Subcutaneous adipose tissue (tissue), 4 donors: ENCODE data around the gene SLA2. TPM values are rescaled to one million over a fixed set of nuclear protein-coding genes. Genes with fewer than 3 reads are reported as not detected.

ENCODE experiments used
- total RNA-seq, 4 donors: library from RNA; depleted of rRNA; stranded (reverse); fragments of >200 nt; gene quantifications; one replicate each; pipeline ENCODE4 v1.1.0, GENCODE V29; 2016
- TF ChIP-seq, protein P1 (sequence below): fragments of 450-650 bp; IDR thresholded peaks from one replicate; pipeline ENCODE4 v1.5.1; 2016; ENCODE audit warnings: low read depth, mild to moderate bottlenecking, control low read depth, antibody characterized with exemption, moderate library complexity

SLA2 gene
- total RNA-seq, 4 donors from 2014 or later = 0.19 to 2.1 (median 0.54) TPM

DNA sequence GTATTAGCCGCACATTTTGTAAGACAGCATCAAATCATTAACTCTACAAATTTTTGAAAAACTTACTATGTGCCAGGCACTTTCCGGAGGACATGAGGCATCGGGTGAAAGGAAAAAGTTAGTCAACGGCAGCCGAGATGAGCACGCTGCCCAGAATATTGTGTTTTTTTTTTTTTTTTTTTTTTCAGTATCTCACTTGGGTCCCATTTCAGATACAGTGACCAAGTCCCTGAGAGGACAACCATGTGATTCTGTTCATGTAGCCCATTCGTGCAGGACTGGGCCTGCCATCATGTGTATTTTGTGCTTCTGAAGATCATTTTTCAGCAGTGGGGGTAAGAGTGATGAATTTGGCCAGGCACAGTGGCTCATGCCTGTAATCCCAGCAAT is 1.3 kb downstream of the SLA2 start:
- TF ChIP-seq, protein P1, sequence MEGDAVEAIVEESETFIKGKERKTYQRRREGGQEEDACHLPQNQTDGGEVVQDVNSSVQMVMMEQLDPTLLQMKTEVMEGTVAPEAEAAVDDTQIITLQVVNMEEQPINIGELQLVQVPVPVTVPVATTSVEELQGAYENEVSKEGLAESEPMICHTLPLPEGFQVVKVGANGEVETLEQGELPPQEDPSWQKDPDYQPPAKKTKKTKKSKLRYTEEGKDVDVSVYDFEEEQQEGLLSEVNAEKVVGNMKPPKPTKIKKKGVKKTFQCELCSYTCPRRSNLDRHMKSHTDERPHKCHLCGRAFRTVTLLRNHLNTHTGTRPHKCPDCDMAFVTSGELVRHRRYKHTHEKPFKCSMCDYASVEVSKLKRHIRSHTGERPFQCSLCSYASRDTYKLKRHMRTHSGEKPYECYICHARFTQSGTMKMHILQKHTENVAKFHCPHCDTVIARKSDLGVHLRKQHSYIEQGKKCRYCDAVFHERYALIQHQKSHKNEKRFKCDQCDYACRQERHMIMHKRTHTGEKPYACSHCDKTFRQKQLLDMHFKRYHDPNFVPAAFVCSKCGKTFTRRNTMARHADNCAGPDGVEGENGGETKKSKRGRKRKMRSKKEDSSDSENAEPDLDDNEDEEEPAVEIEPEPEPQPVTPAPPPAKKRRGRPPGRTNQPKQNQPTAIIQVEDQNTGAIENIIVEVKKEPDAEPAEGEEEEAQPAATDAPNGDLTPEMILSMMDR = no peak

DNA sequence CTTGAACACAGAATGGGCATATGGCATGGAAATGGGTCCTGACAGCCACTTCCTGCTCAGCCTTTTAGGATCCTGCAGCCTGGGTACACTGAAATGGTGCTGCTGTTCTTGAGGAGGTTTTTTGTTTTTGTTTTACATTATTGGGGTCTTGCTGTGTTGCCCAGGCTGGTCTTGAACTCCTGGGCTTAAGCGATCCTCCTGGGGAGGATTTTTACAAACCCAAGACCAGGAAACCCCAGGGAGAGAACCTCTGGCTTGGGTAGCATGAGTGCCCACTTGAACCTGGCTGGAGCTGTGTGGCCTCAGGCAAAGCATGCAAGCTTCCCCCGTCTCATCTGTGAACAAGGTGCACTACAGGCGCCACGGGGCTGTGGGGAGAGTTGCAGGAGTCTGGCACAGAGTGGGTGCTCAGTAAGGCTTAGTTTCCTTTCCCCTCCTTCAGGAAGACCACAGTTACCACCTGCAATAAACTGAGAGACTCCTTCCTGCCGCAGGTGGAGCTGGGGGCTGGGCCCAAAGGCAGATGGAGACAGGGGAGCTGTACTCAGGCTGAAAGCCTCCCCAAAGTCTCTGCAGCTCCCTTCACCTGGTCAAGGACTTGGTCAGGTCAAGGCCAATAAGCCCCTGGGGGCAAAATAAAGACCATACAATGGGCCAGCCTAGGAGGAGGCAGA is 1.8 kb downstream of the SLA2 start:
- TF ChIP-seq, protein P1 = no peak

DNA sequence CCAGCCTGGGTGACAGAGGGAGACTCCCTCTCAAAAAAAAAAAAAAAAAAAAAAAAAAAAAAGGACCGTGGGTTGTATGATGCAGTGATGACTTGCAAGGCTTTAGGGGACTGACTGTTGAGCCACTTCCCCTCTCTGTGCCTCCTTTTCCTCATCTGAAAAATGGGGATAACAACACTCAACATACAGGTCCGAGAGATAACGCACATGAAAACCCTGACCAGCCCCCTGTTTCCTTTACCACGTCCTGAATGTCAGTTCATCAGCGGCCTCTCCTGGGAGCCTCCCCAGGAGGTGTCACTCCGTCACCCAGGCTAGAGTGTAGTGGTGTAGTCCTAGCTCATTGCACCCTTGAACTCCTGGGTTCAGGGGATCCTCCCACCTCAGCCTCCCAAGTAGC is 3.9 kb downstream of the SLA2 start:
- TF ChIP-seq, protein P1 = no peak

DNA sequence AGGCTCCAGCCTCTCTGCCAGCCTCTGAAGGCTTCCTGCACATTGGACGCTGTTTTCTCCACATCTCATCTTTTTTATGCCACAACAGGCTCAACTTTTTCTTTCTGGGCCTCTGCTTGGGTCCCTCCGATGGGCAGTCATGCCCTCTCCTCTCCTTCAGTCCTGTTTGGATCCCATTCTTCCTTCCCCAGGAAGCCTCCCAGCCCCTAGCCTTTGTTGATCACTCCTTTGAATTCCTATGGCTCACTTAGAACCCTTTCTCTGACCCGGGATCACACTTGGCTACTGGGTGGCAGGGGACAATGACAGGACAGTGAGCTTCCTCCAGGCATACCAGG is 4.5 kb downstream of the SLA2 start:
- TF ChIP-seq, protein P1 = no peak

DNA sequence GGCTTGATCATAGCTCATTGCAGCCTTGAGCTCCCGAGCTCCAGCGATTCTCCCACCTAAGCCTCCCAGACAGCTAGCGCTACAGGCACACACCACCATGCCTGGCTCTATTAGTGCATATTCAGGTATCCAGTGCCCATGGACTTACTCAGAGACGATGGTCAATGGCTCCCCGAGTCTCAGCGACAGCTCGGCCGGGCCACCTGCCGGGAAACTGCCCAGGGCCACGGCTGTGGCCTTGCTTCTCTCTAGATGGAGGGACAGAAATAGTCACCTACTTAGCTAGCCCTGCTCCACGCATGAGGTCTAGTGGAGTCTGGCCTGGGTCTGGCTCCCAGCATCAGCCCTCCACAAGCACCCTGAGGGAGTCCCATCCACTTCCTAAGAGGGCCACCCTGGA is 11.7 kb downstream of the SLA2 start:
- TF ChIP-seq, protein P1 = no peak

DNA sequence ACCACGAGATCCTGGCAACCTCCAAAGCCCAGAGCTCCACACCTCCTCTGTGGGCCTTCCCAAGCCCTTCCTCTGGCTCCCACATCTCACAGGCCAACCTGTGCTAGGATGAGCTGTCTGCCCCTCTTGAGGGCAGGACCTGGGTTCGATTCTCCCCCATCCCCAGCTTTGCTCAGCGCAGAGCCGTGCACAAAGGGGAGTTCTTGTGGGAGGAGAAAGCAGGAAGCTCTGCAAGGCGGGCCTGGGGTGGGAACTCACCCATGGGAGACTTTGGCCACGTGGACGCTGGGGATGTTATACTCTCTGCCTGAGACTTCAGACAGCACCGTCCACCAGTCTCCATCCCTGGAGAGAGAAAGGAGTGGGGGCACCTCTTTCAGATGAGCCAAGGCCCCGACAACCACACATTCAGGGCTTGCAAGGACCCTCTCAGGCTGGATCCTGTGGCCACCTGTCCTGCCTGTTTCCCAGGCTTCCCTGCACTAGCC is 12.7 kb downstream of the SLA2 start:
- TF ChIP-seq, protein P1 = no peak

DNA sequence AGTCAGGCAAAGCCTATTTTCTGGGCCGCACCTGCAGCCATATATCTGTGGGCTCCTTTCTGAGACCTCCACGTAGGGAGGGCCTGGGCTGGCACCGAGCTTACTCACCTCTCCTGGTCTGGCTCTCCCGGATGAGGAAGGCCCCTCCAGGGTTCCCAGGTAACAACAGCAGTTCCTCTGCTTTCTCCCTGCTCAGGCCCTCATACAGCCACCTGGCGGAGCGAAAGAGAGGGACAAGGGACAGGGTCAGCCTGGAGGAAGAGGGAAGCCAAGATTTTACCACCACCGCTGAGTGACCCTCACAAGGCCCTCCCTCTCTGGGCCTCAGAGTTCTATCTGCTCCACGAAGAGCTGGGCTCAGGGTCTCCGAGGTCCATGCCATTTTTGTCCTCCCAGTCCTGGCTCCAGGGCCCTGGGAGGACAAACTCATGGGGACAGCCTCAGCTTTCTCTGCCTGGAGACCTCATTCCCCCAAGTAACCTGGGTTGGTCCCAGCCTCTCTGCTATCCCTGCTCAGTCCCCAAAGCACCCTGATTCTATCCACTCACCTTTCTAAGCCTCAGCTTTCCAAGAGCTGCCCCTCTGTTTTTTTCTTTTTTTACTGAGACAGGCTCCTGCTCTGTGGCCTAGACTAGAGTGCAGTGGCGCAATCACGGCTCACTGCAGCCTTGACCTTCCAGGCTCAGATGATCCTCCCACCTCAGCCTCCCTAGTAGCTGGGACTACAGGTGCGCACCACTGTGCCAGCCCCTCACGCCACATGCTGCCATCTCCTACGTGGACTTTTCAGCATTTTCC is 13.3 kb downstream of the SLA2 start:
- TF ChIP-seq, protein P1 = no peak
